ENCODE measurements around the gene TSGA10IP. TPM values are rescaled to one million over a fixed set of nuclear protein-coding genes. Genes with fewer than 3 reads are reported as not detected.

The TSGA10IP gene
- total RNA-seq, 1 donor from 2014 or later, result not detected

DNA sequence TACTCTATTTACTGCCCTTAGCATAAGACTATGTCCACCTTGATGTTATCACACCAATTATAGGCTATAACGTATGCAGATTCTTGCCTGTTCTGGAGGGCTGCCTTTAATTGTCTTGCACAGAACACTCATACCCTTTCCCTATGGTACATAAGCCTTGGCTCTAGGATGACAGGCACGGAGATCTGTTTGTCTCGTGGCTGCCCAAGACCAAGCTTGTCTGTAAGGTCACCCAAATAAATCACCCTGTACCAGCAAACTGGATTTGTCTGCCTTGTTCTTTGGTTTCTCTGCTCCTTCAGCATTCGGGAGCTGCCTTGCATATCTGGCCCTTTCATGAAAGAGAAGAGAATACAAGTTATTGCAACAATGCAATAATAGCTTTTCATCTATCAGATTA lies 7.5 kb upstream of the TSGA10IP start:
- no peak overlapping the region for H3K4me3 Mint-ChIP-seq (ENCODE audit: unreplicated experiment)
- Histone ChIP-seq H3K27me3 (ENCODE audit: insufficient read depth, low read length) (no peaks in the 10 kb centered on the region), H3K79me2 (ENCODE audit: insufficient read depth, low read length) (no peaks in the 10 kb centered on the region), H3K4me3 (ENCODE audit: insufficient read depth, low read depth, low read length) (no peak overlapping the region), H4K20me1 (ENCODE audit: insufficient read depth, low read length) (no peaks in the 10 kb centered on the region), H3K9ac (ENCODE audit: low read length) (no peak overlapping the region), H3K27ac (ENCODE audit: low read depth, low read length) (no peak overlapping the region), H3K4me1 (ENCODE audit: insufficient read depth, low read length) (peaks cover 12% of the 10 kb centered on the region), H2AFZ (ENCODE audit: low read depth, low read length) (no peak overlapping the region), H3K9me3 (ENCODE audit: insufficient read depth, low read depth, low read length) (no peaks in the 10 kb centered on the region), H3K4me2 (ENCODE audit: low read length) (no peak overlapping the region), H3K36me3 (ENCODE audit: insufficient read depth, low read length) (no peaks in the 10 kb centered on the region)
- no peaks in the 10 kb centered on the region for H3K9me3 Mint-ChIP-seq (ENCODE audit: unreplicated experiment)
- peaks cover 2% of the 10 kb centered on the region for H3K27me3 Mint-ChIP-seq (ENCODE audit: low read depth, unreplicated experiment)
- no peaks in the 10 kb centered on the region for H3K36me3 Mint-ChIP-seq (ENCODE audit: low read depth, unreplicated experiment)
- H3K4me1 Mint-ChIP-seq (ENCODE audit: low read depth, unreplicated experiment), result peaks cover 9% of the 10 kb centered on the region
- FAIRE-seq (no peak), DNase-seq (ENCODE audit: low read depth) (no peak)
- TF ChIP-seq EZH2 (IDR thresholded peaks at IDR 0.05; ENCODE audit: insufficient read depth, low read length), result no peak
- no peak for TF ChIP-seq CTCF (IDR thresholded peaks at IDR 0.05; ENCODE audit: insufficient read depth, low read depth, low read length)
- no peak overlapping the region for H3K27ac Mint-ChIP-seq (ENCODE audit: unreplicated experiment)

DNA sequence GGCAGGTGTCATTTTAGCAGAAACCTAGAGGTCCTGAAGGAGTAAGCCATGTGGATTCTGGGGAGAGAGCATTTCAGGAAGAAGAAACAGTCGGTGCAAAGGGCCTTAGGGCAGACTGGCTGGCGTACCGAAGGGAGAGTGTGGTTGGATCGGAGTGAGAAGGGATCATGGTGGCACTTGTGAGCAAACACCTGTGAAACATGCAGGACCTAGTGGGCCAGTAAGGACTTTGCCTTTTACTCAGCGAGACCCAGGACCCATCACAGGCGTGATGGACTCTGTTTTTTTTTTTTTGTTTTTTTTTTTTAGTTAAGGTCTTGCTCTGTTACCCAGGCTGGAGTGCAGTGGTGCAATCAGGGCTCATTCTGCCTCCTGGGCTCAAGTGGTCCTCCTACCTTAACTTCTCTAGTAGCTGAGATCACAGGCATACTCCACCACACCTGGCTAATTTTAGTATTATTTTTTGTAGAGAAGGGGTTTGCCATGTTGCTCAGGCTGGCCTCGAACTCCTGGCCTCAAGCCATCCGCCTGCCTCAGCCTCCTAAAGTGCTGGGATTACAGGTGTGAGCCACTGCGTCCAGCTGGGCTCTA lies 3.5 kb upstream of the TSGA10IP start:
- no peaks in the 10 kb centered on the region for H3K36me3 ChIP-seq (ENCODE audit: insufficient read depth, low read length)
- H3K4me3 ChIP-seq (ENCODE audit: insufficient read depth, low read depth, low read length), result peak overlapping the region; percentile 25
- peak overlapping the region; percentile 25 for H3K27ac ChIP-seq (ENCODE audit: low read depth, low read length)
- Mint-ChIP-seq H3K36me3 (ENCODE audit: low read depth, unreplicated experiment) (no peaks in the 10 kb centered on the region), H3K9me3 (ENCODE audit: unreplicated experiment) (no peaks in the 10 kb centered on the region), H3K4me1 (ENCODE audit: low read depth, unreplicated experiment) (peaks cover 9% of the 10 kb centered on the region), H3K27me3 (ENCODE audit: low read depth, unreplicated experiment) (peaks cover 5% of the 10 kb centered on the region), H3K4me3 (ENCODE audit: unreplicated experiment) (peak overlapping the region; percentile 4), H3K27ac (ENCODE audit: unreplicated experiment) (peak overlapping the region; percentile 19)
- H2AFZ ChIP-seq (ENCODE audit: low read depth, low read length), result peak overlapping the region; percentile 51
- DNase-seq (ENCODE audit: low read depth) (no peak), FAIRE-seq (no peak)
- H3K4me1 ChIP-seq (ENCODE audit: insufficient read depth, low read length), result peaks cover 11% of the 10 kb centered on the region
- peak overlapping the region; percentile 70 for H3K4me2 ChIP-seq (ENCODE audit: low read length)
- no peaks in the 10 kb centered on the region for H3K27me3 ChIP-seq (ENCODE audit: insufficient read depth, low read length)
- no peak for TF ChIP-seq EZH2 (IDR thresholded peaks at IDR 0.05; ENCODE audit: insufficient read depth, low read length)
- no peak for TF ChIP-seq CTCF (IDR thresholded peaks at IDR 0.05; ENCODE audit: insufficient read depth, low read depth, low read length)
- H4K20me1 ChIP-seq (ENCODE audit: insufficient read depth, low read length), result no peaks in the 10 kb centered on the region
- H3K9ac ChIP-seq (ENCODE audit: low read length), result peak overlapping the region; percentile 13
- no peaks in the 10 kb centered on the region for H3K79me2 ChIP-seq (ENCODE audit: insufficient read depth, low read length)
- no peaks in the 10 kb centered on the region for H3K9me3 ChIP-seq (ENCODE audit: insufficient read depth, low read depth, low read length)

GRCh38 chr11:65942531-65942930 lies 2.7 kb upstream of the TSGA10IP start:
- H3K4me1 Mint-ChIP-seq (ENCODE audit: low read depth, unreplicated experiment), result peaks cover 9% of the 10 kb centered on the region
- H3K27ac Mint-ChIP-seq (ENCODE audit: unreplicated experiment), result peak overlapping the region; percentile 20
- H3K9me3 Mint-ChIP-seq (ENCODE audit: unreplicated experiment), result no peaks in the 10 kb centered on the region
- H2AFZ ChIP-seq (ENCODE audit: low read depth, low read length), result no peak overlapping the region
- H3K4me2 ChIP-seq (ENCODE audit: low read length), result no peak overlapping the region
- DNase-seq (ENCODE audit: low read depth) (no peak), FAIRE-seq (no peak)
- no peaks in the 10 kb centered on the region for H3K9me3 ChIP-seq (ENCODE audit: insufficient read depth, low read depth, low read length)
- no peaks in the 10 kb centered on the region for H3K79me2 ChIP-seq (ENCODE audit: insufficient read depth, low read length)
- H3K27ac ChIP-seq (ENCODE audit: low read depth, low read length), result no peak overlapping the region
- no peak overlapping the region for H3K4me3 ChIP-seq (ENCODE audit: insufficient read depth, low read depth, low read length)
- no peak overlapping the region for H3K9ac ChIP-seq (ENCODE audit: low read length)
- H3K27me3 Mint-ChIP-seq (ENCODE audit: low read depth, unreplicated experiment), result peaks cover 7% of the 10 kb centered on the region
- H3K36me3 ChIP-seq (ENCODE audit: insufficient read depth, low read length), result no peaks in the 10 kb centered on the region
- no peaks in the 10 kb centered on the region for H3K36me3 Mint-ChIP-seq (ENCODE audit: low read depth, unreplicated experiment)
- TF ChIP-seq CTCF (IDR thresholded peaks at IDR 0.05; ENCODE audit: insufficient read depth, low read depth, low read length), result no peak
- no peak for TF ChIP-seq EZH2 (IDR thresholded peaks at IDR 0.05; ENCODE audit: insufficient read depth, low read length)
- no peak overlapping the region for H3K4me3 Mint-ChIP-seq (ENCODE audit: unreplicated experiment)
- no peaks in the 10 kb centered on the region for H3K27me3 ChIP-seq (ENCODE audit: insufficient read depth, low read length)
- no peaks in the 10 kb centered on the region for H4K20me1 ChIP-seq (ENCODE audit: insufficient read depth, low read length)
- H3K4me1 ChIP-seq (ENCODE audit: insufficient read depth, low read length), result peaks cover 11% of the 10 kb centered on the region

Data from astrocyte (in vitro differentiated cells and primary cell).